PFSK-1 (cell line): Measurements from ENCODE around the gene CYB5D1.
A peak's percentile ranks its signal among the peaks of the same experiment; 100 is the strongest.

Source experiments
- FOXP2 ChIP-seq: optimal IDR thresholded peaks from 2 replicates; pipeline ENCODE3; 2011; ENCODE audit warnings: borderline replicate concordance, control low read depth, inconsistent platforms; ENCODE audit not compliant: insufficient read depth; ENCODE audit errors: extremely low read length, extremely low read depth
- POLR2AphosphoS5 ChIP-seq: IDR thresholded peaks from 2 replicates; pipeline ENCODE4 v1.6.1; 2012; ENCODE audit warnings: low read depth, mild to moderate bottlenecking, control low read depth, low read length, moderate library complexity
- SIN3A ChIP-seq: IDR thresholded peaks from 2 replicates; pipeline ENCODE4 v1.6.1; 2012; ENCODE audit warnings: mild to moderate bottlenecking, low read length, moderate library complexity, borderline replicate concordance; ENCODE audit not compliant: insufficient read depth
- TAF1 ChIP-seq: IDR thresholded peaks from 2 replicates; pipeline ENCODE4 v1.6.1; 2012; ENCODE audit warnings: low read length, control low read depth, borderline replicate concordance; ENCODE audit not compliant: insufficient read depth
- TF ChIP-seq, protein P1 (sequence below), 2 experiments: IDR thresholded peaks; 2 replicates each; pipeline versions ENCODE4 v1.6.1 to v1.8.0; 2011 to 2012; ENCODE audit warnings: low read depth in 2 of 2, low read length in 2 of 2, control low read depth in 1 of 2, inconsistent platforms in 1 of 2, mild to moderate bottlenecking in 1 of 2, moderate library complexity in 1 of 2; ENCODE audit not compliant: insufficient read depth in 1 of 2

Gene CYB5D1

GRCh38 chr17:7841915-7842379 lies 15.9 kb upstream of the CYB5D1 start:
- TF ChIP-seq TAF1 (no peak), POLR2AphosphoS5 (no peak; the same call in 1 of the 2 replicates), SIN3A (0 out of 2 replicates have a peak, but pooled peaks have one; percentile 71)

DNA sequence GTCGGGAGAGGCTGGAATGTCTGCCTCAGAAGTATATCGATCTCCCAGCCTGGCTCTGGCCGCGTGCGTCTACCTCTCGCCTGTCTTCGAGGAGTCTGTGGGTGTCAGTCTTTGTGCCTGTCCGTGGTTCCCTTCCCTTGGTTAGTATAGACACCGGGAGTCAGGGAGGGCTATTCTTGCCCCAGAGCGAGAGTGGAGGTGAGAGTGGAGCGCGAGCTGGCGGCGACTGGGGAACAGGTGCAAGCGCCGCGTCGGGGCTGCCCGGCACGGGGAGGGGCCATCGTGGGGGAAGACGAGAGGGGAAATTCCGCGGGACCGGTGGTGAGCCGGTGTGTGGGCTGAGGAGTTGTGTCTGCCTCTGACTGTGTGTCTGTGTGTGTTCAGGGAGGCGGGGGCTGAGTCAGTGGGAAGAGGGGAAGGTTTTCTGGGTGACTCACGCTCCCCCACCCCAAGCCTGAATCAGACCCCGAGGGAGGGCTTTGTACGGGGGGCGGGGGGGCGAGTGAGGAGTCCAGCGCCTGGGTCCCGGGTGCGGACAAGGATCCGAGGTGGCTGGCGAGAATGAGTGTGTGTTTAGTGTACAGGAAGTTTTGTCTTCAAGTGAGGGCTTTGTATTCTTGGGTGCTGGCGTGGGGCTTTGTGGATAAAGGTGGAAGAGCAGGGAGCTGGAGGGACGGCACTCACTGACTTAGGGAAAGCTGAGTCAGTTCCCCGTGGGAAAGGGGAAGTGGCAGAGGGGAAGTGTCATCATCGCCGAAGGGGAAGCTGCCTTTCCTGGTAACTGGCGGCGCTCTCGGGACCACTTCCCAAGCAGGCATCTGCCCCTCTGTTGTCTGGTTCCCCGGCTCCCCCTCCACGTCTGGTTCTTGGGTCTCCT lies 15.2 kb upstream of the CYB5D1 start:
- TF ChIP-seq, protein P1, sequence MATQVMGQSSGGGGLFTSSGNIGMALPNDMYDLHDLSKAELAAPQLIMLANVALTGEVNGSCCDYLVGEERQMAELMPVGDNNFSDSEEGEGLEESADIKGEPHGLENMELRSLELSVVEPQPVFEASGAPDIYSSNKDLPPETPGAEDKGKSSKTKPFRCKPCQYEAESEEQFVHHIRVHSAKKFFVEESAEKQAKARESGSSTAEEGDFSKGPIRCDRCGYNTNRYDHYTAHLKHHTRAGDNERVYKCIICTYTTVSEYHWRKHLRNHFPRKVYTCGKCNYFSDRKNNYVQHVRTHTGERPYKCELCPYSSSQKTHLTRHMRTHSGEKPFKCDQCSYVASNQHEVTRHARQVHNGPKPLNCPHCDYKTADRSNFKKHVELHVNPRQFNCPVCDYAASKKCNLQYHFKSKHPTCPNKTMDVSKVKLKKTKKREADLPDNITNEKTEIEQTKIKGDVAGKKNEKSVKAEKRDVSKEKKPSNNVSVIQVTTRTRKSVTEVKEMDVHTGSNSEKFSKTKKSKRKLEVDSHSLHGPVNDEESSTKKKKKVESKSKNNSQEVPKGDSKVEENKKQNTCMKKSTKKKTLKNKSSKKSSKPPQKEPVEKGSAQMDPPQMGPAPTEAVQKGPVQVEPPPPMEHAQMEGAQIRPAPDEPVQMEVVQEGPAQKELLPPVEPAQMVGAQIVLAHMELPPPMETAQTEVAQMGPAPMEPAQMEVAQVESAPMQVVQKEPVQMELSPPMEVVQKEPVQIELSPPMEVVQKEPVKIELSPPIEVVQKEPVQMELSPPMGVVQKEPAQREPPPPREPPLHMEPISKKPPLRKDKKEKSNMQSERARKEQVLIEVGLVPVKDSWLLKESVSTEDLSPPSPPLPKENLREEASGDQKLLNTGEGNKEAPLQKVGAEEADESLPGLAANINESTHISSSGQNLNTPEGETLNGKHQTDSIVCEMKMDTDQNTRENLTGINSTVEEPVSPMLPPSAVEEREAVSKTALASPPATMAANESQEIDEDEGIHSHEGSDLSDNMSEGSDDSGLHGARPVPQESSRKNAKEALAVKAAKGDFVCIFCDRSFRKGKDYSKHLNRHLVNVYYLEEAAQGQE (IDR thresholded peaks at IDR 0.05; ENCODE audit: insufficient read depth in 1 of 2, low read depth in 2 of 2, low read length in 2 of 2) = 0 out of 4 replicates have a peak, but pooled peaks of 1 of the 2 experiments have one; percentile 45
- TF ChIP-seq FOXP2 (no peak), SIN3A (peak; percentile 90)

DNA sequence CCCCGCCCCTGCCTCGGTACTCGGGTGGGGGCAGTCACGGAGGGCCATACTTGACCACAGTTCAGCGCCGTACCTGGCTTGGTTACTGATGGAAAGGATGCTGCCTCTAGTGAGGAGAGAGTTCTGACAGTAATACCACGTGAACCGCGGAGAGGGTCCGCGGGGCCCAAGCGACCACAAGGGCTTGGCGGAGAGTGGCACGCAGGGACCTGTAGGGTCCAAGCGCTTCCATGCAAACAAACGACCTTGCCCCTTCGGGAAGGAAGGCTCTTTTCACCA lies 14.6 kb upstream of the CYB5D1 start:
- no peak for TF ChIP-seq POLR2AphosphoS5
- TF ChIP-seq, protein P1 (IDR thresholded peaks at IDR 0.05; ENCODE audit: insufficient read depth in 1 of 2, low read depth in 2 of 2, low read length in 2 of 2) = no peak
- TF ChIP-seq SIN3A = no peak
- no peak for TF ChIP-seq FOXP2
- no peak; the same call in 1 of the 2 replicates for TF ChIP-seq TAF1

DNA sequence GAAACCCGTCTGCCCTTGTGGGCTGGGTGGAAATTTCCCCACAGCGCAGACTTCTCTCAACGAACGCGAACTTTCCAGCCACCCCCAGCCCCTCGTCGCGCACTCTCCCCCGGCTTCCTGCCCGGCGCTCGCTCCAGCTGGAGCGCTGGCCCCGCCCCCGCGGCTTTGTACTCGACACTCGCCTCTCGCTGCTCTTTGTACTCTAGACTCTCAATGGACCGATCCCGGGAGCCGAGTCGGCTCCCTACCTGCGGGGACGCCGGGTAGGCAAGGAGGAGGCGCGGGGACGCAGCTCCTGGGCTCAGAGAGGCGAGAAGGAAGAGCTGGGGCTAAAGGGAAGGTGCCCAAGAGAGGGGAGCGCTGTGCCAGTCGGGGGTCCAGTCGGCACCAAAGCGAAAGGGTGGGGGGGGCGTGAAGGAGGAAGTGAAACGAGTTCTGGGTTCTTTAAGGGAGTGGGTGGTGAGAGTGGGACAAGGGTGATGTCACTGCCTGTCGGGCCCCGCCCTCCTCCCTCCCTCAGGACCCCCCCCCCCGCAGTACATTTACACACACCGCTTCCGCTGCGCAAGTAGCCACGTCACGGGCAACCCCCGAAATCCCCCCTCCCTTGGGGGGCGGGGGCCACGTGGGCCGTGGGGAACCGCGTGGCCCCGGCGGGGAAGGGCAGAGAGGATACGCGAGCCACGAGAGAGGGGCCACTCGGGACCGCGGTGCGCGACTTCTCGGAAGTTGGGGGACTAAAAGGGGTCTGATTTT lies 14.1 kb upstream of the CYB5D1 start:
- no peak for TF ChIP-seq FOXP2
- TF ChIP-seq, protein P1 (IDR thresholded peaks at IDR 0.05; ENCODE audit: insufficient read depth in 1 of 2, low read depth in 2 of 2, low read length in 2 of 2) = no peak
- peak; percentile 58 for TF ChIP-seq POLR2AphosphoS5
- TF ChIP-seq SIN3A = peak; percentile 99

DNA sequence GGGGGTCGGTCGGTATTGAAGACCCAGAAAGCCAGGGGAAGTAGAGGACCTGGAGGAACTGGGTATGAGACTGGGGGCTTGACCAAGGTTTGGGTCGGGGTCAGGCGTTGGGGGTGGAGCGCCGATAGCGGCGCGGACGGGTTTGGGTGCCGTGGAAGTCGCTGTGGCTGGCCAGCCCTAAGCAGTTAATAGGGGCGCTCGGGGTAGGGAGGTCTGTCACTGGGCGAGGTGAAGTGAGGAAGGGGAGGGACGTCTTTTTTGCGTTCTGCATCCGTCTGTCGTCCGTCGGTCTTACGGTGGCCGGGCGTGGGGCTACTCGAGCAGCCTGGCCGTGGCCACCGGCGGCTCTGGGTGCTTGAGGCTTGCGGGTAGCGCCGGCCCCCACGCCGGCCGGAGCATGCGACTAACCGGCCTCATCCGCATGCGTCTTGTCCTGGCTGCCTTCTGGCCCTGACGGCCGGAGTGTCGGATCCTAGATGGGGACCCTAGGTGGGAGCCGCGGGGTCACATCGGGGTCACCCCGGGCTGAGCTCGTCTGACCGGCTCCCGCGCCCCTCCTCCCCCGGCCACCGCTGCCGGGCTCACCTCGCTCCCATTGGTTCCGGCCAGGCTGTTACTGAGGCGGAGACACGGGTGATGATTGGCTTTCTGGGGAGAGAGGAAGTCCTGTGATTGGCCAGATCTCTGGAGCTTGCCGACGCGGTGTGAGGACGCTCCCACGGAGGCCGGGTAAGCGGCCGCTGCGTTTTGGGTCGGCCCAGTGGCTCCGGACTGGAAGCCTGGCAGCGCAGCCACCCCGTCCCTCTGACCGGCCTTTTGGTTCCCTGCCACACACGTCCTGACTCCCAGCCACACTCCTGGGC lies 13.3 kb upstream of the CYB5D1 start:
- TF ChIP-seq TAF1 = no peak
- TF ChIP-seq FOXP2 = no peak
- TF ChIP-seq, protein P1 (IDR thresholded peaks at IDR 0.05; ENCODE audit: insufficient read depth in 1 of 2, low read depth in 2 of 2, low read length in 2 of 2) = no peak
- TF ChIP-seq SIN3A = no peak
- TF ChIP-seq POLR2AphosphoS5 = no peak; the same call in none of the 2 replicates
